NT2/D1 (cell line): ENCODE measurements around the gene RIPPLY2.

ENCODE experiments used
- SUZ12 ChIP-seq: IDR thresholded peaks from 2 replicates; pipeline ENCODE4 v1.6.1; 2011; ENCODE audit not compliant: insufficient read length, insufficient read depth; ENCODE audit errors: extremely low read depth
- YY1 ChIP-seq: IDR thresholded peaks from 2 replicates; pipeline ENCODE4 v1.6.1; 2011; ENCODE audit not compliant: insufficient read length, insufficient read depth
- ZNF274 ChIP-seq: IDR thresholded peaks from 2 replicates; pipeline ENCODE4 v1.6.1; 2011; ENCODE audit warnings: mild to moderate bottlenecking, low read depth, low read length

DNA sequence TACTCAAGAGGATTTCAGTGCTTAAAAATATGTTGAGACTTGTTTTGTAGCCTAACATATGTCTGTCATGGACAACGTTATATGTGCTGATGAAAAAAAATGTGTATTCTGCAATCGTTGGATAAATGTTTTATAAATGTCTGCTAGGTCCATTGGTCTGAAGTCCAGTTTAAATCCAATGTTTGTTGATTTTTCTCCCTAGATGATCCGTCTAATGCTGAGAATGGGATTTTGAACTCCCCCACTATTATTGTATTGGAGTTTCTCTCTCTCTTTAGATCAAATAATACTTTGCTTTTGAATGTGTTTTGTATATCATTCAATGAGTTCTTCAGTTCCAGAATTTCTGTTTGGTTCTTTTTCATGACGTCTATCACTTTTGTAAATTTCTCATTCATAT is 51.2 kb downstream of the RIPPLY2 start:
- TF ChIP-seq SUZ12 (no peak), ZNF274 (no peak), YY1 (no peak)
